Peyer's patch (tissue), 4 donors: ENCODE results near the gene GNGT2. TPM values are rescaled to one million over a fixed set of nuclear protein-coding genes. Genes with fewer than 3 reads are reported as not detected.

Source experiments
- DNase-seq, 3 donors: peaks; one replicate each; pipeline ENCODE4 v3.0.0-alpha.2; 2017 to 2019
- H3K27ac ChIP-seq, 4 donors: fragments of 200-600 bp; sonication (generic); one replicate each; pipeline ENCODE4 v1.5.1; 2016 to 2019
- H3K27me3 ChIP-seq, 2 donors: fragments of 200-600 bp; sonication (generic); one replicate each; pipeline ENCODE4 v1.5.1; 2019
- H3K36me3 ChIP-seq, 3 donors: fragments of 200-600 bp; sonication (generic); one replicate each; pipeline ENCODE4 v1.5.1; 2016 to 2019
- H3K4me1 ChIP-seq, 4 donors: fragments of 200-600 bp; sonication (generic); one replicate each; pipeline ENCODE4 v1.5.1; 2016 to 2019
- H3K4me3 ChIP-seq, 4 donors: fragments of 200-600 bp; sonication (generic); 1 replicate in 3 of 4; 2 replicates in 1 of 4; pipeline ENCODE4 v1.5.1; 2016 to 2019; ENCODE audit warnings: mild to moderate bottlenecking in 1 of 4
- H3K9me3 ChIP-seq, 4 donors: fragments of 200-600 bp; sonication (generic); one replicate each; pipeline ENCODE4 v1.5.1; 2016 to 2019; ENCODE audit warnings: mild to moderate bottlenecking in 1 of 4
- POLR2A ChIP-seq, 2 donors: fragments of 450-650 bp; IDR thresholded peaks; one replicate each; pipeline ENCODE4 v1.5.1; 2017; ENCODE audit warnings: antibody characterized with exemption in 2 of 2, mild to moderate bottlenecking in 2 of 2, moderate library complexity in 2 of 2
- total RNA-seq, 4 donors: library from RNA; depleted of rRNA; stranded (reverse); fragments of >200 nt; gene quantifications; one replicate each; pipeline ENCODE4 v1.1.0, GENCODE V29; 2016
- TF ChIP-seq, protein P1 (sequence below), 6 experiments: fragments of 450-650 bp in 4 of 6; fragments of 200-600 bp in 2 of 6; sonication (generic) in 1 of 6; IDR thresholded peaks; one replicate each; pipeline ENCODE4 v1.5.1; 2017 to 2019; ENCODE audit warnings: antibody characterized with exemption in 6 of 6, mild to moderate bottlenecking in 3 of 6, moderate library complexity in 1 of 6

The GNGT2 gene
- total RNA-seq, 4 donors from 2014 or later: 4.8 to 14.0 TPM; not detected in 2

DNA sequence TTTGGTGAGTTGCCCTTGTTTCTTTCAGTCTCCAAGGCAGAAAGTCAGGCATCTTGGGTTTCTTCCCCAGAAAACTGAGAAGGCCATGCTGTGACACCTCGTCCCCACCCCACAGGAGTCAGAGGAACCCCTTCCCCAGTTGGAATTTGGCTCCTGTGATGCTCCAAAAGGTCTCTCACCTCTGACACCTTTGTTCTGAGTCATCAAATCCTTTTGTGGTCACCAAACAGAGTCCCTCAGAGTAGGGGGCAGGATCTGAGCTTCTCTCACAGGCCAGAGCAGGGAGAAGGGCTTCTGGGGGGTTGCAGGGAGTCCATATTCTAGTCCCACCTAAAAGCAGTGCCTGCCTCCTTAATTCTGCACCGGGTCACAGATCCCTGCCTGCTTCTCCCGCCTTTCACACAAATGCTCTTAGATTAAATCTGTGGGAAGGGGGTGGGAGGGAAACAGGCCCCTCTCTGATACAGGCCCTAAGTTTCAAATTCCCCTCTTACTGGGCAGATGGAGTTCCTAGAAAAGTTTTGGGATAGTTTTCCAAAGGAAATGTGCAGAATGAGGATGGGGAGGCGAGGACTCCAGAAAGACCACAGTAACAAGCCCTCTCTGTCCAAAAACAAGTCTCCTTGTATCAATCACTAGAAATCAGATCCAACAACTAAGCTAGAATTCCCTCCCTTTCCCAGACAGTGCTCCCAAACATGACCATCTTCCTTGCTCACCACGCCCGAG lies 18.9 kb upstream of the GNGT2 start:
- TF ChIP-seq POLR2A (IDR thresholded peaks at IDR 0.05): no peak
- TF ChIP-seq, protein P1, sequence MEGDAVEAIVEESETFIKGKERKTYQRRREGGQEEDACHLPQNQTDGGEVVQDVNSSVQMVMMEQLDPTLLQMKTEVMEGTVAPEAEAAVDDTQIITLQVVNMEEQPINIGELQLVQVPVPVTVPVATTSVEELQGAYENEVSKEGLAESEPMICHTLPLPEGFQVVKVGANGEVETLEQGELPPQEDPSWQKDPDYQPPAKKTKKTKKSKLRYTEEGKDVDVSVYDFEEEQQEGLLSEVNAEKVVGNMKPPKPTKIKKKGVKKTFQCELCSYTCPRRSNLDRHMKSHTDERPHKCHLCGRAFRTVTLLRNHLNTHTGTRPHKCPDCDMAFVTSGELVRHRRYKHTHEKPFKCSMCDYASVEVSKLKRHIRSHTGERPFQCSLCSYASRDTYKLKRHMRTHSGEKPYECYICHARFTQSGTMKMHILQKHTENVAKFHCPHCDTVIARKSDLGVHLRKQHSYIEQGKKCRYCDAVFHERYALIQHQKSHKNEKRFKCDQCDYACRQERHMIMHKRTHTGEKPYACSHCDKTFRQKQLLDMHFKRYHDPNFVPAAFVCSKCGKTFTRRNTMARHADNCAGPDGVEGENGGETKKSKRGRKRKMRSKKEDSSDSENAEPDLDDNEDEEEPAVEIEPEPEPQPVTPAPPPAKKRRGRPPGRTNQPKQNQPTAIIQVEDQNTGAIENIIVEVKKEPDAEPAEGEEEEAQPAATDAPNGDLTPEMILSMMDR (IDR thresholded peaks at IDR 0.05): no peak

DNA sequence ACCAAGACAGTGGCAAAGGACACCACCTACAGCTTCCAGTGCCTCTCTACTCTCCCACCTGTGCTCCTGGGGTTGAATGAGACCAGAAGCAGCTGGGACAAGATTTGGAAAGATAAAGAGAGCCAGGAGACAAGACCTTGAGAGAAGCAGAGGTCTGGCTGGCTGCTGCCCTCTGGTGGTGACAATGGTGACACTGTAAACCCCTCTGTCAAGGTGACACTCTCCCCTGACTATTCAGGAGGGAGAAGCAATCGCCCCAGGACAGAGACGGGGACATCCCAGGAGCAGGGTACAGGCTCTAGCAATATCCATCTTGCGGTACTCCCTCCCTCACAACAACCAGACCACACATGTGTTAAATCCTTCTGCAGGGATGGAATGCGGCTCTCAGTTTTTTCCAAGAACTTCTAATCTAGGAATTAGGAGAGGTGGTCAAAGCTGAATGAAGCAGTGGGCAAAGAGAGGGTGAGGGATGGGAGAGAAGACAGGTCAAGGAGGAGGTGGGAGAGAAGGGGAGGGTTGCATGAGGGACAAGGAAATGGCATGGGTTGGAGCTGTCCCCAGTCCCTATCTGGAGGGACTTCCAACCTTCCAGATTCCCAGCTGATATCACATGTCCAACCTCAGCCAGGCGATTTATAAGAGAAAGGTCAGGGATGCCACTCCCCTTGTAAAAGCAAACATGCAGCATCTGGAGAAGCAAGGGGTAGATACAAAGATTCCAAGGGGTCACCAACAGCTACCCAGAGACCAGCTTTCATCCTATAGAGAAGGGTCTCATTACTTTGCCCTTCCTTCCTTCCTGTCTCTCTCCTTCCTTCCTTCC lies 17.3 kb upstream of the GNGT2 start:
- Histone ChIP-seq H3K36me3 (no peaks in the 10 kb centered on the region), H3K4me1 (peaks cover 0 to 29% (median 22%) of the 10 kb centered on the region in 4 donors), H3K27me3 (no peaks in the 10 kb centered on the region), H3K9me3 (no peaks in the 10 kb centered on the region), H3K27ac (no peak overlapping the region), H3K4me3 (no peak overlapping the region)
- DNase-seq: peak; percentile 80 to 94 (median 81)
- no peak for TF ChIP-seq POLR2A (IDR thresholded peaks at IDR 0.05)
- TF ChIP-seq, protein P1 (IDR thresholded peaks at IDR 0.05): peak; percentile 67 to 83 (median 80)

More for the DNA sequence above, 18.9 kb upstream of the GNGT2 start:
- Histone ChIP-seq H3K36me3 (no peaks in the 10 kb centered on the region), H3K4me3 (no peak overlapping the region), H3K27ac (no peak overlapping the region), H3K9me3 (no peaks in the 10 kb centered on the region), H3K27me3 (no peaks in the 10 kb centered on the region), H3K4me1 (peaks cover 0 to 16% (median 11%) of the 10 kb centered on the region in 4 donors)
- DNase-seq: no peak

DNA sequence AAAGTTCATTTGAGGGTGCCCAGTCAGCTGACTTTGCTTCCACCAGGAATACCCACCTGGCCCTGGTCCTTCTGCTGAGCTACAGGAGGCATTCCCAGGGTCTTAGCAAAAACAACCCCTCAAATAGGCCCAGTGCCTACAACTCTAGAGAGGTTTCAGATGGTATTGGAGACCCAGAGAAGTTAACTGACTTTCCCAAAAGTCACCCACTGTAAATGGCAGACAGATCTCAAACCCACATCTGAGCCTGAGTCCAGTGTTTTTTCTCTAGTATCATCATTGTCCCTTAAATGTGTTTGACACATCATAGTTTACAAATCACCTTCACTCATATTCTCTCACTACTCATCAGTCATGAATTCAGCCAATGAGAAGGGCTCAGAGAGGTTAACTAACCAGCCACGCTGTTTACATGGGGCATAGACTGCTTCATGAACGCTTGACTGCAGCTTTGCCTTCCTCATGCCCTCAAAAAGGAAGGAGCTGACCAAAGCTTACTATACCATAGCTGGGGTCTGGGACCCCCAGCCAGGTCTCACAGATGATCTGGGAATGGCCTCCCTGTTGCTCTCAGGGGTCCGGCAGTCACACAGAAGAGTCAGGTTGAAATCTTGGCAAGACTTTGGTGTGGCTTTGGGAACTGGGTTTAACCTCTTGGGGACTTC lies 16.5 kb upstream of the GNGT2 start:
- Histone ChIP-seq H3K9me3 (no peaks in the 10 kb centered on the region), H3K27me3 (no peaks in the 10 kb centered on the region), H3K27ac (no peak overlapping the region), H3K4me1 (peaks cover 0 to 29% (median 22%) of the 10 kb centered on the region in 4 donors), H3K4me3 (no peak overlapping the region), H3K36me3 (no peaks in the 10 kb centered on the region)
- no peak for TF ChIP-seq POLR2A (IDR thresholded peaks at IDR 0.05)
- DNase-seq: no peak

DNA sequence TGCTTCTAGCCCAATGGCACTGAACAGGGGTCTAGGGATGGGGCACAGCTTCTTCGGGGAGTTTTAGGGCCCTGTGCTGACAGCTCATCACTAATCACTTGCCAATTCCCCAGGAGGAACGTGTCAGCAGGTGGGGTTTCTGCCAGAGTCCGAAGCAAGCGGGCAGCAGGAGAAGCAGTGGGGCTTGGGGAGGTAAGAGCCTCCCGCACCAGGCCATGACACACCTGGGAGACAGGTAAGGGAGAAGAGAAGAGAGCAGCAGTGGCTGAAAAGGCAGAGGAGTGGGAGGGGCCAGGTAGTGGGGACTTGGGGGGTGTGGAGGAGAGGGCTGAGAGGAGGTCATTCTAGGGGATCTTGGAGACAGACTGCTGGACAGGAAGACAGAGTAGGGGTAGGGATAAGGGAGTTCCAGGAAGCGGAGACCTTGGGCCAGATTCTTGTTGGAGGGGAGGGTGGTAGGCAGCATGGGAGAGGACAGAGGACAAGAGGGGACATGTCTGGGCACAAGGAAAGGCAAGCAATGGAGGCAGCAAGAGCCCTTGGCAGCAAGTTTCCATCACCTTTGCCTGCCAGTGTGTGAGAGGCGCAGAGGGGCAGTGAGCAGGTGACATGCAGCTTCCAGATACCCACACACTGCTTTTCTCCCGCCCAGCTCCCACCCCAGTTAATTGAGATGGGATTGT lies 15.3 kb upstream of the GNGT2 start:
- no peaks in the 10 kb centered on the region for H3K27me3 ChIP-seq
- no peak overlapping the region for H3K27ac ChIP-seq
- DNase-seq: no peak
- H3K4me3 ChIP-seq: no peak overlapping the region
- TF ChIP-seq, protein P1 (IDR thresholded peaks at IDR 0.05): no peak
- no peak for TF ChIP-seq POLR2A (IDR thresholded peaks at IDR 0.05)
- no peaks in the 10 kb centered on the region for H3K9me3 ChIP-seq
- no peaks in the 10 kb centered on the region for H3K36me3 ChIP-seq
- H3K4me1 ChIP-seq: peaks cover 0 to 28% (median 22%) of the 10 kb centered on the region in 4 donors

DNA sequence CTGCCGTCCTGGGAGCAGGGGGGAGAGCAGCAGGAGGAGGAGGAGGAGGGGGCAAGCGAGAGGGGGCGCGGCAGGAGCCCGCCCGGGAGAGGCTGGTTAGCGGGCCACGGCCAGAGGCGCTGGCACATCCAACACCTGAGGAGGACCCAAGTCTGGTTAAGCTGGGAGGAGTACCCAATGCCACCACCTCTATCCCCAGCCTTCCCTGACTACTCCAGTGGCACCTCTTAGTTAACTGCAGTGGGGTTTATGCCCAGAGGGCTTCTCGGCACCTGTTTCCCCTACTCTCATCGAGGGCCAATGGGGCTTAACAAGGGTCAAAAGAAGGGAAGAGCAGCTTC lies 14.6 kb upstream of the GNGT2 start:
- Histone ChIP-seq H3K27me3 (no peaks in the 10 kb centered on the region), H3K9me3 (no peaks in the 10 kb centered on the region), H3K36me3 (no peaks in the 10 kb centered on the region), H3K4me3 (peak overlapping the region in 3 of 4 donors; percentile 30 to 42 (median 39)), H3K4me1 (peaks cover 0 to 24% (median 19%) of the 10 kb centered on the region in 4 donors), H3K27ac (peak overlapping the region in 1 of 4 donors; percentile 68)
- TF ChIP-seq, protein P1 (IDR thresholded peaks at IDR 0.05): no peak
- TF ChIP-seq POLR2A (IDR thresholded peaks at IDR 0.05): no peak
- DNase-seq: no peak
